Anterior cingulate cortex (tissue), 58 donors: ENCODE data around the gene P2RY6.

Experiments
- DNase-seq, 58 donors: peaks; one replicate each; lab custom pipeline; 2025; lab: John Stamatoyannopoulos, UW

The P2RY6 gene

DNA sequence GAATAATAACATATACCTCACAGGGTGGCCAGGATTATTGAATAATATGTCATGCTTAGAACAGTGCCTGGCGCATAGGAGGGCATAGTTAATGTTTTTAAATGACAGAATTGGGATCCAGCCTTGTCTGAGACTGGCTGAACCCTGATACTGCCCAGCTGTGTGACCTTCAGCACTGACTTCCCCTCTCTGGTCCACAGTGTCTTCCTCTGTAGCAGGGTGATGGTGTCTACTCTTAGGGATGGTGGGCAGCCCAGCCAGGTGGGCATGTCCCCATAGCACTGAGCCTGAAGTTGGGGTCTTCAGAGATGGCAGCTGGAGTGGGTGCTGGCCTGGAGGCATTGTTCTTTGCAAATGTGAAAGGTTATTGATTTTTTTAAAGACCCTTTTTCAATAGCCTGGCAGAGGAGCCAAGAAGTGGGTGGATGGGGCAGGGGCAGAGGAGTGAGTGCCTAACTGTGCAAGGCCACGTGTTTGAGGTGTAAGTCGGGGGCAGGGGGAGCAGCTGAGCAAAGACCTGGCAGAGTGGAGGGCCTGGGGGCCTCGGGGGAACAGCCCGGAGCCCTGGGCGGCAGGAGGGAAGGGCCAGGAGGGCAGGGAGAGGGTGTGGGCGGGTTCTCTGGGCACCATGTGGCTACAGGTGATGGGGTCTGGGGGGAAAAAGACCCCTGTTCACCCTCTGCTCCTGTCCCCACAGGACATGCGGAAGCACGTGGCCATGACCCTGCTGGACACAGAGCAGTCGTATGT, 74.2 kb downstream of the P2RY6 start:
- no peak for DNase-seq

DNA sequence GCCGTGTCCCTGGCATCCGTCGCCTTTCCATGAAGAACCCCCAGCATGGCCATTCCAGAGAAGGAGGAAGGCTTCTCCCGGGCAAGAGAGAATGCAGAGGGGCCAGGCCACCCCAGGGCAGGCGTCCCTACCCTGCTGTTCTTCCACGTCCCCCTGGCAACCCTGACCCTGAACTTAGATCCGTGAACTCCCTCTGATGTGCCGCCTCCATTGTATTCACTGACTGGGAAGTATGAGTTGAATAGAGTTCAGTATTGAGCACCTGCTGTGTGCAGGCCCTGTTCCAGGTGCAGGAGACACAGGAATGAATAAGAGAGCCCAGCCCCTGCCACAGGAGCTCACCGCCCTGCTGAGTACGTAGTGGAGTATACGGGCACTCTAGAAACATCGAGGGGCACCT, 74.9 kb downstream of the P2RY6 start:
- DNase-seq = peak in 1 of 58 donors; percentile 41
